Vagina (tissue), 2 donors: ENCODE measurements around the gene RSPH3. TPM values are rescaled to one million over a fixed set of nuclear protein-coding genes. Genes with fewer than 3 reads are reported as not detected.
"Not testable (repeated sequence)": the region's sequence is repeated elsewhere in the genome, so short reads cannot be mapped to it uniquely, and the experiment has no call there.

ENCODE experiments used
- DNase-seq, 2 donors: peaks; one replicate each; pipeline ENCODE4 v3.0.0-alpha.2; 2017; ENCODE audit errors: extremely low spot score in 2 of 2
- H3K27ac ChIP-seq: fragments of 200-600 bp; sonication (generic); one replicate; pipeline ENCODE4 v1.5.1; 2019
- H3K27me3 ChIP-seq: fragments of 200-600 bp; sonication (generic); one replicate; pipeline ENCODE4 v1.5.1; 2019
- H3K36me3 ChIP-seq, 2 donors: fragments of 200-600 bp; sonication (generic); one replicate each; pipeline ENCODE4 v1.5.1; 2017 to 2019
- H3K4me1 ChIP-seq: fragments of 200-600 bp; sonication (generic); one replicate; pipeline ENCODE4 v1.5.1; 2019
- H3K4me3 ChIP-seq, 2 donors: fragments of 200-600 bp; sonication (generic); 1 replicate in 1 of 2; 2 replicates in 1 of 2; pipeline ENCODE4 v1.5.1; 2016 to 2019
- H3K9me3 ChIP-seq: fragments of 200-600 bp; sonication (generic); one replicate; pipeline ENCODE4 v1.5.1; 2019
- CTCF ChIP-seq, 3 experiments: fragments of 450-650 bp in 2 of 3; fragments of 200-600 bp in 1 of 3; sonication (generic) in 1 of 3; IDR thresholded peaks; one replicate each; pipeline ENCODE4 v1.5.1; 2017 to 2019; ENCODE audit warnings: antibody characterized with exemption in 3 of 3, mild to moderate bottlenecking in 2 of 3, moderate library complexity in 2 of 3
- POLR2A ChIP-seq, 2 donors: fragments of 450-650 bp; IDR thresholded peaks; one replicate each; pipeline ENCODE4 v1.6.1; 2017; ENCODE audit warnings: antibody characterized with exemption in 2 of 2, mild to moderate bottlenecking in 2 of 2, moderate library complexity in 2 of 2
- POLR2AphosphoS5 ChIP-seq, 2 donors: sonication (generic); formaldehyde crosslinking; IDR thresholded peaks; one replicate each; pipeline ENCODE4 v1.9.0; 2017; ENCODE audit warnings: antibody characterized with exemption in 2 of 2, mild to moderate bottlenecking in 2 of 2, low read depth in 1 of 2; ENCODE audit not compliant: insufficient read depth in 1 of 2
- intact Hi-C: fragments of 100-400 bp; cut with DNase I; formaldehyde crosslinking; loops from one replicate; pipeline ENCODE4 v1.15.1; 2023
- total RNA-seq: library from RNA; depleted of rRNA; stranded (reverse); fragments of >200 nt; gene quantifications from one replicate; pipeline ENCODE4 v1.2.3, GENCODE V29; 2016

Gene RSPH3
- total RNA-seq, 1 donor from 2014 or later, result 14.5 TPM

- H3K27ac ChIP-seq, result no peak overlapping the region
- TF ChIP-seq POLR2AphosphoS5 (IDR thresholded peaks at IDR 0.05; ENCODE audit: insufficient read depth in 1 of 2, low read depth in 1 of 2) (no peak), CTCF (IDR thresholded peaks at IDR 0.05) (no peak), POLR2A (IDR thresholded peaks at IDR 0.05) (no peak)
- H3K4me3 ChIP-seq, result no peak overlapping the region
- H3K27me3 ChIP-seq, result no peaks in the 10 kb centered on the region
- no peaks in the 10 kb centered on the region for H3K9me3 ChIP-seq
- intact Hi-C loops, result no loop called here
- H3K4me1 ChIP-seq, result no peaks in the 10 kb centered on the region
- no peak for DNase-seq
- H3K36me3 ChIP-seq, result no peaks in the 10 kb centered on the region
Observed at GRCh38 chr6:159035891-159036290, 35.9 kb upstream of the RSPH3 start.

- intact Hi-C loops, result no loop called here
- DNase-seq, result no peak
- H3K4me3 ChIP-seq, result no peak overlapping the region
- H3K27ac ChIP-seq, result no peak overlapping the region
- no peaks in the 10 kb centered on the region for H3K27me3 ChIP-seq
- no peaks in the 10 kb centered on the region for H3K9me3 ChIP-seq
- H3K4me1 ChIP-seq, result no peaks in the 10 kb centered on the region
- TF ChIP-seq POLR2AphosphoS5 (IDR thresholded peaks at IDR 0.05; ENCODE audit: insufficient read depth in 1 of 2, low read depth in 1 of 2) (no peak), CTCF (IDR thresholded peaks at IDR 0.05) (no peak), POLR2A (IDR thresholded peaks at IDR 0.05) (no peak)
- H3K36me3 ChIP-seq, result no peaks in the 10 kb centered on the region
Observed at GRCh38 chr6:159033160-159034049, 33.4 kb upstream of the RSPH3 start.

- no peaks in the 10 kb centered on the region for H3K36me3 ChIP-seq
- intact Hi-C loops, result no loop called here
Observed at GRCh38 chr6:159031846-159032245, 31.8 kb upstream of the RSPH3 start.

GRCh38 chr6:159030168-159030567 is 30.2 kb upstream of the RSPH3 start:
- H3K27ac ChIP-seq, result no peak overlapping the region
- no peaks in the 10 kb centered on the region for H3K36me3 ChIP-seq
- H3K9me3 ChIP-seq, result peaks cover 4% of the 10 kb centered on the region
- no peaks in the 10 kb centered on the region for H3K4me1 ChIP-seq
- no peak overlapping the region for H3K4me3 ChIP-seq
- H3K27me3 ChIP-seq, result no peaks in the 10 kb centered on the region
- no peak for DNase-seq
- intact Hi-C loops, result no loop called here
- TF ChIP-seq POLR2A (IDR thresholded peaks at IDR 0.05), result no peak
- TF ChIP-seq CTCF (IDR thresholded peaks at IDR 0.05), result no peak
- no peak for TF ChIP-seq POLR2AphosphoS5 (IDR thresholded peaks at IDR 0.05; ENCODE audit: insufficient read depth in 1 of 2, low read depth in 1 of 2)

More at GRCh38 chr6:159031846-159032245, 31.8 kb upstream of the RSPH3 start:
- Histone ChIP-seq H3K27me3 (no peaks in the 10 kb centered on the region), H3K4me3 (no peak overlapping the region), H3K9me3 (no peaks in the 10 kb centered on the region), H3K27ac (no peak overlapping the region), H3K4me1 (no peaks in the 10 kb centered on the region)
- DNase-seq, result no peak
- TF ChIP-seq POLR2AphosphoS5 (IDR thresholded peaks at IDR 0.05; ENCODE audit: insufficient read depth in 1 of 2, low read depth in 1 of 2) (no peak), POLR2A (IDR thresholded peaks at IDR 0.05) (no peak), CTCF (IDR thresholded peaks at IDR 0.05) (no peak)

GRCh38 chr6:159025224-159025623 is 25.2 kb upstream of the RSPH3 start:
- H3K27ac ChIP-seq, DNase-seq, H3K4me1 ChIP-seq, intact Hi-C loops, H3K4me3 ChIP-seq, H3K27me3 ChIP-seq, H3K36me3 ChIP-seq: not testable (repeated sequence)
- H3K9me3 ChIP-seq, result peaks cover 13% of the 10 kb centered on the region
